SIG-M5 treated with dmso at 0.1 percent for 504 hours (cell line): ENCODE measurements around the gene CTDSPL.

Source experiments
- DNase-seq: peaks from one replicate; lab custom pipeline; 2025; ENCODE audit not compliant: unreplicated experiment; lab: John Stamatoyannopoulos, UW

Gene CTDSPL

DNA sequence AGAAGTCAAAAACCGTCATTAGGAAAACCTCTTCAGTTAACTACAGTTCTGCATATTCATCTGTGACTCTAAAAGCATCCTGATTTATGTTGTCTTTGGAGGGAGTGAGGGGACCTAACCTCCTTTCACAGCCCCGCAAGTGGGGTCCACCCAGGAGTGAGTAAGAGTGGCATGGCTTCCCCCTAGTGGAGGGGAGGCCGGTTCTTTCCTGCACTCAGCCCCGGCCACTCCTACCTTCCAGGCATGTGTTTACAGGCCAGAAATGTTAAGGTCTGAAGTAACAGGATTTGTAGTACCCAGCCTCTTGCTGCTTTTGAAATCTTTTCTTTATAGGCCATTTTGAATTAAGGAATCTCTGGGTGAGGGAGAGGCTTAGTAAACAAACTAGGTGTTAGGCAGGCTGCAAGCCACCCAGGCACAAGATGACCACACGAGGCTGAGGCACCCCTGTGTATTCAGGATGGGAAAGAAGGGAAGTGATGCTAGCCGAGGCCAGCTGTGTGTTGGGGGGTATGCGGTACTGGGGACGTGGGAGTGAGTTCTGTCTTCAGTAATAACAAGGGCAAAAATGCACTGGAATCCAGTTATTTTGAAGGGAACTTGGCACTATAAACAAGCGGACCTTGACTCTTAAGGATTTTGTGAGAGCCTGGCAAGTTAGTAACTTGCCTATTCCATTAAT lies 50.5 kb downstream of the CTDSPL start:
- DNase-seq, result no peak

DNA sequence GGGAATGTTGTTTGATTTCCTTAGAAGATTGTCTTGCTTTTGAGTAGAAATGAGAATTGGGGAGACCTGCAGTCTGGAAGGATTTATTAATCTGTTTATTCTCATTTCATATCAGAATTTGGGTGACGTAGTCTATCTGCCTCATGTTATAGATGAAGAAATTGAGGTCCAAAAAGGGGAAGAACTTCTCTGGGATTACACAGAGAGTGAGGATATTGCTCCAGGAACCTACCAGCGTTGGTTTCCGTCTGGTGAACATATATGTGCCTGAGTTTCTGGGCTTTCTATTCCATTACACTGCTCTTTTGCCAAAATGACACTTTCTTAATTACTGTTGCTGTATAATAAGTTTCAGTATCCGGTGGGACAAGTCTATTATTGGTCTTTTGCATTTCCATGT lies 51.8 kb downstream of the CTDSPL start:
- no peak for DNase-seq

DNA sequence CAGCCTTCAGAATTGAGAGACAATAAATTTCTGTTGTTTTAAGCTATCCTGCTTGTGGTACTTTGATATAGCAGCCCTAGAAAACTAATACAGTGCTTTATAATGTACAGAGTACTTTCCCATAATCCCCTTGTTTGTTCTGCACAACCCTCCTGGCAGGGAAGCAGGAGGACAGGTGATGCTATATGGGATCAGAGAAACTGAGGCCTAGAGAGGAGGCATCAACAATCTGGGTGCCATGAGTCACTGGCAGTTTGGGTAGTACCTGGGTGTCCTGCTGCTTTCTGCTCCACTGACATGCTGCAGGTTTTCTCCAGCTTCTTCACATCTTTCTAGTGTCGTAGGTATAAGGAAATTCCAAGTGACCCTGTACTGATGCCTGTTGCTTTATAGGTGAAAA lies 55.0 kb downstream of the CTDSPL start:
- no peak for DNase-seq

- no peak for DNase-seq
These were observed 56.9 kb downstream of the CTDSPL start for GRCh38 chr3:37918627-37919026.

- DNase-seq, result no peak
These were observed 58.5 kb downstream of the CTDSPL start for GRCh38 chr3:37920156-37920699.

DNA sequence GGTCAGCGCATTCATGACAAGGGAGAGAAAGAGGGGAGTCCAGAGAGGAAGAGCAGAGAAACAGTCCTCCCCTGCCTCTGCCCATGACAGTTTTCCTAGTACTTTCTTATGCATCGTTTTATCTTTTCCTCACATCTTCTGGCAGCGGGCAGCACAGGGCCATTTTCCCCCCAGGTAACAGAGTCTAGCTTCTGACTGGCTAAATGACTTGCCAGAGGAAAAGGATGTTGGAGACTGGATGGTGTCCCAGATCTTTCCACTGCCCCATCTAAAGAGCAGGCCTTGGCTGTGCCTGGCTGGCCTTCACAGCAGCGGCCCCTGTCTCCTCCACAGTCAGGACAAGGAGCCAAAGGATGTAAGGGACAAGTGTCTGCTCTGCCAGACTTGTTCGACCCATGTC lies 59.3 kb downstream of the CTDSPL start:
- DNase-seq, result no peak

- peak; percentile 11 for DNase-seq
These were observed 61.3 kb downstream of the CTDSPL start for GRCh38 chr3:37922721-37923568.

- no peak for DNase-seq
These were observed 61.9 kb downstream of the CTDSPL start for GRCh38 chr3:37923569-37924040.

DNA sequence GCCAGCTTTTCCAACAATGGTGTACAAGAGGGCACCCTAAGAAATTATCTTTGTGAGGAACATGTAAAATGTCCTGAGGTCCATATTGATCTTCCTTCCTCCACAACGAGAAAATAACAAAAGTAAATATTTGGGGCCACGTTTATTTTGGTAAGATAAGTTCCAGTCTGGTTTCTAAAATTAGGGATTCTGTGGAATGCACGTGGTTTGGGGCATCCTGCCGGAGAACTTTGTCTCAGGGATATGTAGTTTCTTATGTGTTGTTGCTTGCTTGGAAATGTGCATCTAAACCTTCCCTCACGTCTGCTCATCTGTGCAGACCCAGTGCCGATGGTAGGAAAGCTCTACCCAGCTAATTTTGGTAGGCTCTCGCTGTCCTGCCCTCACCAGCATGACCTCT lies 62.8 kb downstream of the CTDSPL start:
- DNase-seq, result no peak

GRCh38 chr3:37925157-37925556 lies 63.5 kb downstream of the CTDSPL start:
- DNase-seq, result no peak

GRCh38 chr3:37926611-37927010 lies 64.9 kb downstream of the CTDSPL start:
- no peak for DNase-seq

GRCh38 chr3:37930495-37930894 lies 68.8 kb downstream of the CTDSPL start:
- no peak for DNase-seq

- no peak for DNase-seq
These were observed 70.8 kb downstream of the CTDSPL start for GRCh38 chr3:37932505-37932904.

- no peak for DNase-seq
These were observed 73.1 kb downstream of the CTDSPL start for GRCh38 chr3:37934631-37935289.

DNA sequence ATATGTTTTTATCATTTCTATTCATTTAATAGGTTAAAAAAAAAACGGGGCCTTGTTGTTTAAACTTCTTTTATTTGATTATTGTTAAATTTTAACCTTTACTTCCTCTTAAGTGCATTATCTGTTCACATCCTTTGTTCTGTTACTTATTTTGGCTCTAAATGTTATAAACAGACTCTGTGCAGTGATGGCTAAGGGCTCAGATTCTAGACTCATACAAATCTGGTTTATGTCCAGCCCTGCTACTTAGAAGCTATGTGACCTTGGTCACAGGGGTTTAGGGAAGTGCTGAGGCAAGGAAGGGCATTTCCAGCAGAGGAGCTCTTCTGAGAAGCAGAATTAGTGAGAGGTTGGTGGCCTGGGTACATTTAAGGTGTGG lies 73.6 kb downstream of the CTDSPL start:
- no peak for DNase-seq

GRCh38 chr3:37935756-37936666 lies 74.3 kb downstream of the CTDSPL start:
- DNase-seq, result no peak

- no peak for DNase-seq
These were observed 75.5 kb downstream of the CTDSPL start for GRCh38 chr3:37937156-37937555.

GRCh38 chr3:37938011-37938410 lies 76.3 kb downstream of the CTDSPL start:
- DNase-seq, result no peak

DNA sequence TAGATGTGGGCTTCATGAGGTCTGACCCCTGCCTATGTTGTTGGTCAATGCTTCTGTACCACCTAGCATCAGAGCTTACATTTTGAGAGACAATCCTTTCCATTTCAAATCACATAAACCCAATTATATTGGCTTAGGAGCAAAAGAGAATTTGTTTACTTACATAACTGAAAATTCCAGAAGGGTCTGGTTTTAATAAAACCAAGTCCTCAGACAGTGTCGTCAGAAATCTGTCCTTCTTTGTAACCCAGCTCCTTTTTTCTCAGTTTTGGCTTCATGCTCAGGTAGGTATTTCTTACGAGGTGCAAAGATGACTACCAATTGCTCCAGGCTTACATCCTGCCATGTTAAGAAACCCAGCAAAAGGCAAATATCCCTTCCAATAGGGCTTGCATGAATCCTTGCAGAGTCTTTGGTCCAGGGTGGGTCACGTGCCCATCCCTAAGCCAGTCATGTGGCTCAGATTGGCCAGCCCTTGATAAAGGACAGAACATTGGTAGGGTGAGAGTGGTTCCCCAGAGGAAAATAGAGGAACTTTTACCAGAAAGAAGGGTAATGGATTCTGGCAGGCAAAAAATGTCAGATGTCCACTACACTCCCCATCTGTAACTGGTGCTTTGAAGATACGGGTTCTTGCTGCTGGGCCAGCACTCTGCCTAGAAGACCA lies 78.7 kb downstream of the CTDSPL start:
- no peak for DNase-seq
